Measurements from ENCODE around the gene GJC3. TPM values are rescaled to one million over a fixed set of nuclear protein-coding genes. Genes with fewer than 3 reads are reported as not detected.
"Not testable (repeated sequence)": the region's sequence is repeated elsewhere in the genome, so short reads cannot be mapped to it uniquely, and the experiment has no call there.

GJC3 gene, protein sequence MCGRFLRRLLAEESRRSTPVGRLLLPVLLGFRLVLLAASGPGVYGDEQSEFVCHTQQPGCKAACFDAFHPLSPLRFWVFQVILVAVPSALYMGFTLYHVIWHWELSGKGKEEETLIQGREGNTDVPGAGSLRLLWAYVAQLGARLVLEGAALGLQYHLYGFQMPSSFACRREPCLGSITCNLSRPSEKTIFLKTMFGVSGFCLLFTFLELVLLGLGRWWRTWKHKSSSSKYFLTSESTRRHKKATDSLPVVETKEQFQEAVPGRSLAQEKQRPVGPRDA
- polyA plus RNA-seq, result not detected

DNA sequence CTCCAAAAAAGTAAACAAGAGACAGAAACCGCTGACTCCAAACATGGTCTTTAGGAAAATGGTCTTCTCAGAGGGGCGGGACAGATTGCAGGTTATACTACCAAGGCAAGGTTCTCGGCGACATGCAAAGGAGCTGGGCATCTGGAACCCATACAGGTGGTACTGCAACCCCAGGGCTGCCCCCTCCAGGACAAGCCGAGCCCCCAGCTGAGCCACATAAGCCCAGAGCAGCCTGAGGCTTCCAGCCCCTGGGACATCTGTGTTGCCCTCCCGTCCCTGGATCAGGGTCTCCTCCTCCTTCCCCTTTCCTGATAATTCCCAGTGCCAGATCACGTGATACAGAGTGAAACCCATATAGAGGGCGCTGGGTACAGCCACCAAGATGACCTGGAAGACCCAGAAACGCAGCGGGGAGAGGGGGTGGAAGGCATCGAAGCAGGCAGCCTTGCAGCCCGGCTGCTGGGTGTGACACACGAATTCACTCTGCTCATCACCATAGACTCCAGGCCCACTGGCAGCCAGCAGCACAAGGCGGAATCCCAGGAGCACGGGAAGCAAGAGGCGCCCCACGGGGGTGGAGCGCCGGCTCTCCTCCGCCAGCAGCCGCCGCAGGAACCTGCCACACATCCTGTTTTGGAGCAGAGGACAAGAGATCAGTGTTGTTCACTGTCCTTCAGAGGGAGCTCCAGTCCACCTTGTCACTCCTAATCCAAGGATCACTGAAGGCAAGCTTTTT lies at the start of gene GJC3:
GJC3 (minus strand) TSS at position 627 of the 736 bp plus-strand sequence; CDS start at position 627, 0 bp downstream.
- Histone ChIP-seq H3K36me3 (ENCODE audit: control insufficient read depth in 2 of 2, insufficient read depth in 2 of 2, low read length in 1 of 2) (no peaks in the 10 kb centered on the region), H3K4me1 (ENCODE audit: control insufficient read depth in 2 of 2, insufficient read depth in 2 of 2, low read length in 1 of 2) (peaks cover 0 to 7% of the 10 kb centered on the region in 2 donors), H3K27ac (ENCODE audit: low read depth in 2 of 2, low read length in 1 of 2) (no peak within 1 kb of the TSS), H3K27me3 (ENCODE audit: control insufficient read depth in 1 of 2, insufficient read depth in 2 of 2, low read length in 2 of 2) (no peaks in the 10 kb centered on the region), H3K9me3 (ENCODE audit: control insufficient read depth in 2 of 2, insufficient read depth in 1 of 2, low read depth in 1 of 2, low read length in 1 of 2) (no peaks in the 10 kb centered on the region), H3K4me3 (ENCODE audit: low read depth in 1 of 2, low read length in 2 of 2) (peak within 1 kb of the TSS; percentile 17 to 25)
- WGBS, 2 donors, result 17 to 19% methylated on average over 22 of the region's 22 CpGs

DNA sequence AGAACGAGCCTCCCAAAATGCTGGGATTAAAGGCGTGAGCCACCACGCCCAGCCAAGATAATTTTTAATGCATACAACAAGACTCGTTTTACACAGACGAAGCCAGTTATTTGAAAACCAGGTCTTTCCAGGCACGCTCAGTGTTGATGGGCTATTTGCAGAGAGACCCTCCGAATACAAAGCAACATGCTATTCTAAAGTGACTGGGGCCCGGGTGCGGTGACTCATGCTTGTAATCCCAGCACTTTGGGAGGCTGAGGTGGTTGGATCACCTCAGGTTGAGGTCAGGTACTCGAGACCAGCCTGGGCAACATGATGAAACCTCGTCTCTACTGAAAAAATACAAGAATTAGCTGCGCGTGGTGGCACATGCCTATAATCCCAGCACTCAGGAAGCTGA lies 47.2 kb upstream of the GJC3 start:
- H3K36me3 ChIP-seq (ENCODE audit: control insufficient read depth in 2 of 2, insufficient read depth in 2 of 2, low read length in 1 of 2), result no peaks in the 10 kb centered on the region
- H3K27me3 ChIP-seq (ENCODE audit: control insufficient read depth in 1 of 2, insufficient read depth in 2 of 2, low read length in 2 of 2), result no peaks in the 10 kb centered on the region
- WGBS, 2 donors, result 66 to 71% methylated on average over 13 of the region's 13 CpGs
- no peaks in the 10 kb centered on the region for H3K9me3 ChIP-seq (ENCODE audit: control insufficient read depth in 2 of 2, insufficient read depth in 1 of 2, low read depth in 1 of 2, low read length in 1 of 2)
- no peak overlapping the region for H3K4me3 ChIP-seq (ENCODE audit: low read depth in 1 of 2, low read length in 2 of 2)
- no peaks in the 10 kb centered on the region for H3K4me1 ChIP-seq (ENCODE audit: control insufficient read depth in 2 of 2, insufficient read depth in 2 of 2, low read length in 1 of 2)
- H3K27ac ChIP-seq (ENCODE audit: low read depth in 2 of 2, low read length in 1 of 2), result no peak overlapping the region

DNA sequence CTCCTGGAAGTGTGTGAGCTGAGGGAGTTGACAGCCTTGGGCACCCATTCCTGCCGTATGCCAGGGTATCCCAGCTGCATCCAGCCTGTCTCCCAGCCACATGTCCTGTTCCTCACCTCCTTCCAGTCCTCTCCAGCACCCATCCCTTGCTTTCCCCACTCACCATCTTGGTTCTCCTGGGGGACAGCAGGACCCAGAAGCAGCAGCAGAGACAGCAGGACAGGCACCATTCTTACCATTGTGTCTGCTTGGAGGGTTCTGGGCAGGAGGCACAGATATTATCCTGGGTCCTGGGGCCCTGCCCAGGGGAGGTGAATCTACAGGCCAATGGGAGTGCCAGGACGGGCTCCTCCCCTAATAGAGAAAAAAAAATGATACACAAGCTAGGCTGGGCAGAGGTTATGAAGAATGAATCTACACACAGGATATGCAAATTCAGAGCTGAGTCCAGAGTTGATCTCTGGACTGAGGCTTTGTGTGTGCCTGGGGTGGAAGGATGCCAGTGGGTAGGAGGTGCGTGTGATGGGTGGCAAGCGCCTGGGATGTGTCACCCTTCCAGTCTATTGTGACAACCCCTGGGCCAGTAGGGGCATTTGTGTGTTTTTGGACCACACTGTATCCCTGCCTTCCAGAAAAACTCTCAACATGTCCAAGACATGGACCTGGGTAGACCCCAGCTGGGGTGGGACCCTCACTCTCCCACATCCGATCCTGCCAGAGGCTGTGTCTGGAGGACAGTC lies 46.5 kb upstream of the GJC3 start, which contains the start of gene AZGP1:
AZGP1 (minus strand) TSS at position 250 of the 740 bp plus-strand sequence; CDS start at position 239, 11 bp downstream.
- no peak within 1 kb of the TSS for H3K27ac ChIP-seq (ENCODE audit: low read depth in 2 of 2, low read length in 1 of 2)
- H3K4me3 ChIP-seq (ENCODE audit: low read depth in 1 of 2, low read length in 2 of 2), result no peak within 1 kb of the TSS

DNA sequence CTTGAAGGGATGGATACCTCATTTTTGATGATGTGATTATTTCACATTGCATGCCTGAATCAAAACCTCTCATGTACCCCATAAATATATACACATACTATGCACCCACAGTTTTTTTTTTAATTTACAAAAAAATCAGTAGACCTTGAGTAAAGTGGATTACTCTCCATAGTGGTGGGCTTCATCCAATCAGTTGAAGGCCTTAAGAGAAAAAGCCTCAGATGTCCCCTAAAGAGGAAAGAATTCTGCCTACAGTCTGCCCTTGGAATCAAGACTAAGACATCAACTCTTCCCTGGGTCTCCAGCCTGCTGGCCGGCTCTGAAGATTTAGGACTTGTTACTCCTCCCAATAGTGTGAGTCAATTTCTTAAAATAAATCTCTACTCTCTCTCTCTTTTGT lies 45.3 kb upstream of the GJC3 start:
- no peaks in the 10 kb centered on the region for H3K27me3 ChIP-seq (ENCODE audit: control insufficient read depth in 1 of 2, insufficient read depth in 2 of 2, low read length in 2 of 2)
- H3K36me3 ChIP-seq (ENCODE audit: control insufficient read depth in 2 of 2, insufficient read depth in 2 of 2, low read length in 1 of 2), result no peaks in the 10 kb centered on the region
- H3K4me3 ChIP-seq (ENCODE audit: low read depth in 1 of 2, low read length in 2 of 2), result no peak overlapping the region
- 27 to 47% methylated on average over 1 of the region's 1 CpG for WGBS, 2 donors
- no peaks in the 10 kb centered on the region for H3K9me3 ChIP-seq (ENCODE audit: control insufficient read depth in 2 of 2, insufficient read depth in 1 of 2, low read depth in 1 of 2, low read length in 1 of 2)
- H3K4me1 ChIP-seq (ENCODE audit: control insufficient read depth in 2 of 2, insufficient read depth in 2 of 2, low read length in 1 of 2), result no peaks in the 10 kb centered on the region
- no peak overlapping the region for H3K27ac ChIP-seq (ENCODE audit: low read depth in 2 of 2, low read length in 1 of 2)

More for the DNA sequence above, 46.5 kb upstream of the GJC3 start, which contains the start of gene AZGP1:
- Histone ChIP-seq H3K4me1 (ENCODE audit: control insufficient read depth in 2 of 2, insufficient read depth in 2 of 2, low read length in 1 of 2) (no peaks in the 10 kb centered on the region), H3K36me3 (ENCODE audit: control insufficient read depth in 2 of 2, insufficient read depth in 2 of 2, low read length in 1 of 2) (no peaks in the 10 kb centered on the region), H3K27me3 (ENCODE audit: control insufficient read depth in 1 of 2, insufficient read depth in 2 of 2, low read length in 2 of 2) (no peaks in the 10 kb centered on the region), H3K9me3 (ENCODE audit: control insufficient read depth in 2 of 2, insufficient read depth in 1 of 2, low read depth in 1 of 2, low read length in 1 of 2) (no peaks in the 10 kb centered on the region)
- 61 to 64% methylated on average over 5 of the region's 5 CpGs for WGBS, 2 donors

DNA sequence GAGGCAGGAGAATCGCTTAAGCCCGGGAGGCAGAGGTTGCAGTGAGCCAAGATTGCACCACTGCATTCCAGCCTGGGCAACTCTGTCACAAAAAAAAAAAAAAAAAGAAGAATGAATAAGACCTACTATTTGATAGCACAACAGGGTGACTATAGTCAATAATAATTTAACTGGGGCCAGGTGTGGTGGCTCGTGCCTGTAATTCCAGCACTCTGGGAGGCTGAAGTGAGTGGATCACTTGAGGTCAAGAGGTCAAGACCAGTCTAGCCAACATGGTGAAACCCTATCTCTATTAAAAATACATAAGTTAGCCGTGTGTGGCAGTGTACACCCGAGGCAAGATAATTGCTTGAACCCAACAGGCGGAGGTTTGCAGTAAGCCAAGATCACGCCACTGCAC lies 44.4 kb upstream of the GJC3 start:
- not testable (repeated sequence) for H3K27ac ChIP-seq (ENCODE audit: low read depth in 2 of 2, low read length in 1 of 2); H3K4me1 ChIP-seq (ENCODE audit: control insufficient read depth in 2 of 2, insufficient read depth in 2 of 2, low read length in 1 of 2); H3K9me3 ChIP-seq (ENCODE audit: control insufficient read depth in 2 of 2, insufficient read depth in 1 of 2, low read depth in 1 of 2, low read length in 1 of 2); H3K27me3 ChIP-seq (ENCODE audit: control insufficient read depth in 1 of 2, insufficient read depth in 2 of 2, low read length in 2 of 2); H3K4me3 ChIP-seq (ENCODE audit: low read depth in 1 of 2, low read length in 2 of 2); H3K36me3 ChIP-seq (ENCODE audit: control insufficient read depth in 2 of 2, insufficient read depth in 2 of 2, low read length in 1 of 2)
- 67 to 72% methylated on average over 7 of the region's 7 CpGs for WGBS, 2 donors

DNA sequence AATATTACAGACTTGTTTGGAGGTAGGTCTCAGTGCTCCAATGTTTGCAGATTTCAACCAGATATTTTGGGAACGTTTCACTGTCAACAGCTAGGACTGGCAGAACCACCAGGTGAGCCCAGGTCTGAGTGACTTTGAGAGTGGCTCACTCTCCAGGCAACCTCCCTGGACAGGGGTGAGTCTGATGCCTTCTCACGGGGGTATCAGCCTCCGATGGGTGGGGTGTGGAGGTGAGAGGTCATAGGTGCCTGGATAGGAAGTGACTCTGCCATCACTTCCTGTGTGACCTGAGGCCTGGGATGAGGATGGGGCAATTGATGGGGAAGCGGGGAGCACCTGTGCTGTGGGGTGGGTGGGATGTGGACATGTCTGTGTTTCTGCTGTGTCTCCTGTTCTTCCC lies 41.8 kb upstream of the GJC3 start:
- Histone ChIP-seq H3K4me3 (ENCODE audit: low read depth in 1 of 2, low read length in 2 of 2) (no peak overlapping the region), H3K9me3 (ENCODE audit: control insufficient read depth in 2 of 2, insufficient read depth in 1 of 2, low read depth in 1 of 2, low read length in 1 of 2) (no peaks in the 10 kb centered on the region), H3K4me1 (ENCODE audit: control insufficient read depth in 2 of 2, insufficient read depth in 2 of 2, low read length in 1 of 2) (no peaks in the 10 kb centered on the region), H3K36me3 (ENCODE audit: control insufficient read depth in 2 of 2, insufficient read depth in 2 of 2, low read length in 1 of 2) (no peaks in the 10 kb centered on the region), H3K27ac (ENCODE audit: low read depth in 2 of 2, low read length in 1 of 2) (no peak overlapping the region), H3K27me3 (ENCODE audit: control insufficient read depth in 1 of 2, insufficient read depth in 2 of 2, low read length in 2 of 2) (no peaks in the 10 kb centered on the region)
- WGBS, 2 donors, result 73% methylated on average over 4 of the region's 4 CpGs

DNA sequence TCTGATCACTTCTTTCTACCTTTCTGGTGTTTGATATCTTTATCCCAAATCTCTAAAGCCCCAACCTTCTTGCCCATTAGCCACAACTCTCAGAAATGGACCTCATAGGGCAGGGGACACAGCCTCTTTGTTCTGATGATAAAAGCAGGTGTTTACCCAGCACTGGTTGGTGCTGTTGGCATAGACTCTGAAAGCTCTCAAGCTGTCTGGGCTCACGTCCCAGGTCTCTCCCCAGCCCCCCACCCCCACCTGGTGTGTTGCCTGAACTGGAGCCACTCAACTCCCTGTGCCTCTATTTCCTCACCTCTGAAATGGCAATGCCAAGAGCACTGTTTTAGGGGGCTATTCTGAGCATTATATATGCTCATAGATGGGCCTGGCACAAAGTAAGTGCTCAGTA lies 40.4 kb upstream of the GJC3 start:
- not testable (repeated sequence) for H3K27me3 ChIP-seq (ENCODE audit: control insufficient read depth in 1 of 2, insufficient read depth in 2 of 2, low read length in 2 of 2); H3K4me1 ChIP-seq (ENCODE audit: control insufficient read depth in 2 of 2, insufficient read depth in 2 of 2, low read length in 1 of 2); H3K27ac ChIP-seq (ENCODE audit: low read depth in 2 of 2, low read length in 1 of 2); H3K9me3 ChIP-seq (ENCODE audit: control insufficient read depth in 2 of 2, insufficient read depth in 1 of 2, low read depth in 1 of 2, low read length in 1 of 2); H3K4me3 ChIP-seq (ENCODE audit: low read depth in 1 of 2, low read length in 2 of 2); H3K36me3 ChIP-seq (ENCODE audit: control insufficient read depth in 2 of 2, insufficient read depth in 2 of 2, low read length in 1 of 2)
- WGBS, 2 donors, result 9 to 22% methylated on average over 1 of the region's 1 CpG

DNA sequence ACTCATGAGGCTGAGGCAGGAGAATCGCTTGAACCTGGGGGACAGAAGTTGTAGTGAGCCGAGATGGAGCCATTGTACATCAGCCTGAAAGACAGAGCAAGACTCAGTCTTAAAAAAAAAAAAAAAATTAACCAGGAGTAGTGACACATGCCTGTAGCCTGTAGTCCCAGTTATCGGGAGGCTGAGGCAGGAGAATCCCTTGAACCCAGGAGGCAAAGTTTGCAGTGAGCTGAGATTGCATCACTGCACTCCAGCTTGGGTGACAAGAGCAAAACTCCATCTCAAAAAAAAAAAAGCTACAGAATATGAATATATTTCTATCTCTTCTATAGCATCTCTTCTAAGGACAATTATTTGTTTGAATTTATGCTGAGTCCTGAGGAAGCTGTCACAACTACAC lies 39.9 kb upstream of the GJC3 start:
- Histone ChIP-seq H3K4me1 (ENCODE audit: control insufficient read depth in 2 of 2, insufficient read depth in 2 of 2, low read length in 1 of 2) (no peaks in the 10 kb centered on the region), H3K27ac (ENCODE audit: low read depth in 2 of 2, low read length in 1 of 2) (no peak overlapping the region), H3K27me3 (ENCODE audit: control insufficient read depth in 1 of 2, insufficient read depth in 2 of 2, low read length in 2 of 2) (peaks cover 0 to 3% of the 10 kb centered on the region in 2 donors), H3K36me3 (ENCODE audit: control insufficient read depth in 2 of 2, insufficient read depth in 2 of 2, low read length in 1 of 2) (no peaks in the 10 kb centered on the region), H3K9me3 (ENCODE audit: control insufficient read depth in 2 of 2, insufficient read depth in 1 of 2, low read depth in 1 of 2, low read length in 1 of 2) (no peaks in the 10 kb centered on the region), H3K4me3 (ENCODE audit: low read depth in 1 of 2, low read length in 2 of 2) (no peak overlapping the region)
- 90% methylated on average over 3 of the region's 3 CpGs for WGBS, 2 donors

DNA sequence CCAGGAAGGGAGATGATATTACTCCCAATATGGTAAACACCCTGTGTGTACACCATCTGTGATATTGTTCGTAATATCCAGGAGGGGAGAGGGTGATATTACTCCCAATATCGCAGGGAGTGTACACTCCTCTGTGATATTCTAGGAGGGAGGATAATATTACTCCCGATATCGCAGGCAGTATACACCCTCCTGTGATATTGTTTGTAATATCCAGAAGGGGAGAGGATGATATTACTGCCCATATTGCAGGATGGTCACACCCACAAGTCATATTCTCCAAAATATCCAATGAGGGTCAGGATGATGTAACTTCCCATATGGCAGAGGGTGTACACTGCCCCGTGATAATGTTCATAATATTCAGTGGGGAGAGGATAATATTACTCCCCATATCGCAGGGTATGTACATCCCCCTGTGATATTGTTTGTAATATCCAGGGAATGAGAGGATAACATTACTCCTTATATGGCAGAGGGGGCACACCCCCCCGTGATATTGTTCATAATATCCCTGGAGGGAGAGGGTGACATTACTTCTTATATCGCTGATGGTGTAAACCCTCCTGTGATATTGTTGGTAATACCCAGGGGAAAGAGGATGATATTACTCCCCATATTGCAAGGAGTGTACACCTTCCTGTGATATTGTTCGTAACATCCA lies 29.3 kb upstream of the GJC3 start:
- Histone ChIP-seq H3K27me3 (ENCODE audit: control insufficient read depth in 1 of 2, insufficient read depth in 2 of 2, low read length in 2 of 2) (no peaks in the 10 kb centered on the region), H3K36me3 (ENCODE audit: control insufficient read depth in 2 of 2, insufficient read depth in 2 of 2, low read length in 1 of 2) (no peaks in the 10 kb centered on the region), H3K9me3 (ENCODE audit: control insufficient read depth in 2 of 2, insufficient read depth in 1 of 2, low read depth in 1 of 2, low read length in 1 of 2) (no peaks in the 10 kb centered on the region), H3K4me3 (ENCODE audit: low read depth in 1 of 2, low read length in 2 of 2) (no peak overlapping the region), H3K27ac (ENCODE audit: low read depth in 2 of 2, low read length in 1 of 2) (no peak overlapping the region), H3K4me1 (ENCODE audit: control insufficient read depth in 2 of 2, insufficient read depth in 2 of 2, low read length in 1 of 2) (no peaks in the 10 kb centered on the region)
- 76 to 80% methylated on average over 9 of the region's 9 CpGs for WGBS, 2 donors

Measured in esophagus (tissue), 2 donors.